K562 (cell line): ENCODE results near the gene TTC6. TPM values are rescaled to one million over a fixed set of nuclear protein-coding genes. Genes with fewer than 3 reads are reported as not detected.

Experiments
- ATAC-seq: fragments of 200-7000 bp; cut with Tn5 transposase; 3 replicates; pipeline ENCODE4 v1.9.1; 2020; ENCODE audit warnings: moderate library complexity
- BruUV-seq: library from RNA; stranded (reverse); fragments of 400-500 nt; replicated peaks from 2 replicates; lab custom pipeline; 2021; lab: Mats Ljungman, UMichigan
- CTCF ChIA-PET: fragments of 300-600 bp; formaldehyde crosslinking; extraction: SDS; loops from one replicate; lab custom pipeline; 2021; ENCODE audit warnings: low intra/inter-chr PET ratio; lab: Yijun Ruan, JAX
- POLR2A ChIA-PET: fragments of 300-600, 350-650 bp; sonication (Branson Sonifier 250); formaldehyde crosslinking; extraction: SDS; loops from one replicate; lab custom pipeline; 2021; ENCODE audit warnings: antibody characterized with exemption, inconsistent platforms; lab: Yijun Ruan, JAX
- DNase-seq, 4 experiments: peaks; one replicate each; pipeline versions ENCODE4 v3.0.0 to v3.0.0-alpha.2; 2011 to 2018; ENCODE audit warnings: low spot score in 3 of 4, mixed read lengths in 3 of 4; ENCODE audit errors: extremely low read depth in 1 of 4
- FAIRE-seq: peaks from 2 replicates; lab custom pipeline; 2011; peaks lifted over from hg19 to GRCh38; lab: Jason Lieb, UNC
- H2AFZ ChIP-seq: 2 replicates; pipeline ENCODE4 v1.6.0; 2011; ENCODE audit warnings: low read depth, low read length, control low read depth, inconsistent platforms
- H3K27ac ChIP-seq: fragments of 200-600 bp; 3 replicates; pipeline ENCODE4 v1.8.0; 2011; ENCODE audit warnings: low read depth, mild to moderate bottlenecking, control low read depth, inconsistent platforms, low read length, moderate library complexity, mixed read lengths; ENCODE audit errors: extremely low read depth
- H3K27me3 ChIP-seq, 2 experiments: fragments of 300-600 bp in 1 of 2; 2 replicates in 1 of 2; 3 replicates in 1 of 2; pipeline versions ENCODE4 v1.6.0 to v1.8.0; 2011; ENCODE audit warnings: inconsistent platforms in 2 of 2, low read length in 2 of 2, mild to moderate bottlenecking in 1 of 2, mixed read lengths in 1 of 2, moderate library complexity in 1 of 2; ENCODE audit not compliant: control insufficient read depth in 2 of 2, insufficient read depth in 2 of 2
- H3K36me3 ChIP-seq: fragments of 300-600 bp; 3 replicates; pipeline ENCODE4 v1.8.0; 2011; ENCODE audit warnings: mild to moderate bottlenecking, low read length, inconsistent platforms; ENCODE audit not compliant: control insufficient read depth, insufficient read depth
- H3K4me1 ChIP-seq, 2 experiments: fragments of 200-600 bp in 1 of 2; replicated peaks in 1 of 2; 2 replicates in 1 of 2; 3 replicates in 1 of 2; pipeline versions ENCODE4 v1.5.1 to v1.8.0; 2011; ENCODE audit warnings: inconsistent platforms in 2 of 2, low read length in 2 of 2, mild to moderate bottlenecking in 1 of 2, mixed read lengths in 1 of 2, moderate library complexity in 1 of 2; ENCODE audit not compliant: control insufficient read depth in 2 of 2, insufficient read depth in 2 of 2
- H3K4me2 ChIP-seq: 2 replicates; pipeline ENCODE4 v1.6.1; 2011; ENCODE audit warnings: low read length, control low read depth, inconsistent platforms, mixed read lengths; ENCODE audit not compliant: insufficient read depth
- H3K4me3 ChIP-seq: fragments of 200-600 bp; sonication (generic), shearing (Covaris generic); 2 replicates; pipeline ENCODE4 v1.5.1; 2016; ENCODE audit warnings: control low read depth, inconsistent platforms
- H3K79me2 ChIP-seq: fragments of 200-600 bp; 3 replicates; pipeline ENCODE4 v1.8.0; 2011; ENCODE audit warnings: low read length, inconsistent platforms; ENCODE audit not compliant: control insufficient read depth, insufficient read depth
- H3K9ac ChIP-seq, 2 experiments: 2 replicates each; pipeline versions ENCODE4 v1.6.0 to v1.6.1; 2011; ENCODE audit warnings: low read depth in 2 of 2, low read length in 2 of 2, control low read depth in 1 of 2, inconsistent platforms in 1 of 2, mild to moderate bottlenecking in 1 of 2, mixed read lengths in 1 of 2; ENCODE audit not compliant: insufficient read depth in 1 of 2
- H3K9me1 ChIP-seq: one replicate; pipeline ENCODE4 v1.6.0; 2011; ENCODE audit warnings: inconsistent platforms, mild to moderate bottlenecking, low read length, moderate library complexity; ENCODE audit not compliant: control insufficient read depth, insufficient read depth
- H3K9me3 ChIP-seq: replicated peaks from 2 replicates; pipeline ENCODE4 v1.5.1; 2011; ENCODE audit warnings: low read depth, low read length, inconsistent platforms; ENCODE audit not compliant: control insufficient read depth, insufficient read depth
- H4K20me1 ChIP-seq: replicated peaks from 2 replicates; pipeline ENCODE4 v1.6.1; 2011; ENCODE audit warnings: low read length, inconsistent platforms, mixed read lengths; ENCODE audit not compliant: control insufficient read depth, insufficient read depth
- BRD9 ChIP-seq: fragments of 450-650 bp; IDR thresholded peaks from 2 replicates; pipeline ENCODE4 v1.6.1; 2018; ENCODE audit warnings: low read depth; ENCODE audit not compliant: partially characterized antibody
- CBFA2T3 ChIP-seq: fragments of 450-650 bp; IDR thresholded peaks from 2 replicates; pipeline ENCODE4 v1.6.1; 2017
- CBX3 ChIP-seq, 2 experiments: IDR thresholded peaks; 1 replicate in 1 of 2; 2 replicates in 1 of 2; pipeline ENCODE4 v1.6.1; 2012; ENCODE audit warnings: inconsistent platforms in 2 of 2, low read length in 2 of 2, borderline replicate concordance in 1 of 2, control low read depth in 1 of 2
- ERF ChIP-seq: fragments of 450-650 bp; formaldehyde crosslinking; IDR thresholded peaks from 2 replicates; pipeline ENCODE4 v1.4.0; 2020; ENCODE audit warnings: mild to moderate bottlenecking, mixed read lengths
- ETV6 ChIP-seq, 3 experiments: fragments of 150-350 bp in 1 of 3; sonication (generic) in 1 of 3; formaldehyde crosslinking in 1 of 3; IDR thresholded peaks; 2 replicates each; pipeline versions ENCODE4 v1.6.1 to v1.8.0; 2014 to 2022; ENCODE audit warnings: borderline replicate concordance in 2 of 3, low read depth in 2 of 3, antibody characterized with exemption in 1 of 3, low read length in 1 of 3, mild to moderate bottlenecking in 1 of 3, missing genetic modification reagents in 1 of 3
- GABPB1 ChIP-seq: sonication (generic); formaldehyde crosslinking; IDR thresholded peaks from 2 replicates; pipeline ENCODE4 v1.8.0; 2022; ENCODE audit warnings: mild to moderate bottlenecking, missing genetic modification reagents
- HMGXB4 ChIP-seq: sonication (generic); formaldehyde crosslinking; IDR thresholded peaks from 2 replicates; pipeline ENCODE4 v1.8.1; 2023; ENCODE audit warnings: mild to moderate bottlenecking, missing genetic modification reagents
- MXI1 ChIP-seq: IDR thresholded peaks from 2 replicates; pipeline ENCODE4 v1.6.1; 2011; ENCODE audit warnings: low read depth, mild to moderate bottlenecking, improper control_type of control experiment, low read length
- POLR2B ChIP-seq: fragments of 450-650 bp; IDR thresholded peaks from 2 replicates; pipeline ENCODE4 v1.6.1; 2018; ENCODE audit warnings: low read depth; ENCODE audit not compliant: partially characterized antibody
- TARDBP ChIP-seq: fragments of 450-650 bp; IDR thresholded peaks from 2 replicates; pipeline ENCODE4 v1.6.1; 2016
- ZC3H4 ChIP-seq: sonication (generic); formaldehyde crosslinking; IDR thresholded peaks from 2 replicates; pipeline ENCODE4 v1.9.0; 2021; ENCODE audit warnings: missing genetic modification reagents, borderline replicate concordance
- ZNF197 ChIP-seq: fragments of 200-800 bp; sonication (Bioruptor generic); IDR thresholded peaks from 2 replicates; pipeline ENCODE4 v1.6.1; 2016; ENCODE audit warnings: low read depth, missing genetic modification characterization, missing compliant biosample characterization
- ZNF436 ChIP-seq: fragments of 250-450, 450-650 bp; sonication (Bioruptor Pico); formaldehyde crosslinking; IDR thresholded peaks from 2 replicates; pipeline ENCODE4 v1.7.0; 2020; ENCODE audit warnings: mild to moderate bottlenecking
- WGBS: fragments of 100-300 bp; shearing (Covaris generic); methylation state at CpG from one replicate; pipeline ENCODE4 v1.1.6; 2016; ENCODE audit warnings: low coverage, mixed read lengths; ENCODE audit not compliant: insufficient coverage; ENCODE audit errors: missing lambda C conversion rate; 5-methylcytosine and 5-hydroxymethylcytosine counted together
- in situ Hi-C: fragments of 300-500 bp; cut with MboI; formaldehyde crosslinking; loops from 4 replicates; pipeline ENCODE4 v1.15.0; 2018; ENCODE audit warnings: inconsistent platforms, mixed read lengths
- intact Hi-C: fragments of 100-400 bp; cut with micrococcal nuclease; formaldehyde crosslinking; loops from 2 replicates; pipeline ENCODE4 v1.14.2; 2022
- polyA plus RNA-seq, 8 experiments: library from polyadenylated mRNA; depleted of rRNA in 4 of 8; stranded (reverse) in 5 of 8; unstranded in 3 of 8; fragments of >200 nt; fragmentation: Nextera tagmentation in 2 of 8; fragmentation: Illumina TruSeq in 1 of 8; extraction: Ambion mirVana in 2 of 8; extraction: Trizol in 1 of 8; gene quantifications; 2 replicates each; pipeline versions ENCODE4 v1.2.1 to v1.2.3, GENCODE V29; 2011 to 2014; ENCODE audit warnings: inconsistent platforms in 1 of 8, missing spikeins in 1 of 8
- total RNA-seq, 7 experiments: library from RNA; depleted of rRNA in 6 of 7; stranded (reverse); fragments of >200 nt in 6 of 7; fragmentation: Illumina TruSeq in 2 of 7; extraction: Trizol in 2 of 7; gene quantifications; 2 replicates each; pipeline versions ENCODE4 v1.2.1 to v1.2.3, GENCODE V29; 2011 to 2021; ENCODE audit warnings: low replicate concordance in 1 of 7

TTC6 gene
- total and polyA plus RNA-seq, 9 of the 15 experiments (the other 6 are each of a cell fraction or from before 2014, with no cell fraction given) = 0.04 to 0.23 (median 0.08) TPM; not detected in 5

- Histone ChIP-seq H3K9me3 (no peaks in the 10 kb centered on the region; the same call in 1 of the 2 replicates), H3K4me2 (no peak overlapping the region), H3K36me3 (no peaks in the 10 kb centered on the region), H3K9ac (peak overlapping the region in 1 of 2 experiments; percentile 55; a peak in 1 of 4 replicates), H3K4me3 (no peak overlapping the region), H2AFZ (peak overlapping the region; percentile 89), H3K4me1 (peaks cover 3 to 28% of the 10 kb centered on the region in 2 experiments; a peak in 4 of 5 replicates), H3K79me2 (peaks cover 2% of the 10 kb centered on the region; the same call in 2 of the 3 replicates), H3K27ac (no peak overlapping the region; the same call in 2 of the 3 replicates), H4K20me1 (no peaks in the 10 kb centered on the region), H3K9me1 (no peaks in the 10 kb centered on the region), H3K27me3 (peaks cover 2 to 11% of the 10 kb centered on the region in 2 experiments; a peak in 3 of 5 replicates)
- CTCF ChIA-PET = no interaction called here
- 74% methylated on average over 7 of the region's 7 CpGs for WGBS
- intact Hi-C loops (no loop called here), in situ Hi-C loops (loop anchor here (25.0 kb wide), 1 partner anchor 335 kb away; no protein-coding TSS in a partner anchor)
- no TSS peak for BruUV-seq
- POLR2A ChIA-PET = interaction anchor here (0.7 kb wide), 1 partner anchor 46 kb away, joined by 3 read pairs; no protein-coding TSS in a partner anchor
- ATAC-seq (no peak), FAIRE-seq (no peak), DNase-seq (no peak)
- TF ChIP-seq CBFA2T3 (no peak), BRD9 (no peak)
Measured at GRCh38 chr14:37596790-37597472, 1.5 kb downstream of the TTC6 start.

GRCh38 chr14:37597538-37597913 lies 2.1 kb downstream of the TTC6 start:
- no peak for ATAC-seq
- Histone ChIP-seq H3K27me3 (peaks cover 6 to 17% of the 10 kb centered on the region in 2 experiments; a peak in 4 of 5 replicates), H2AFZ (no peak overlapping the region), H3K4me2 (no peak overlapping the region), H3K4me3 (no peak overlapping the region), H3K36me3 (no peaks in the 10 kb centered on the region), H3K9ac (no peak overlapping the region), H4K20me1 (no peaks in the 10 kb centered on the region), H3K79me2 (peaks cover 2% of the 10 kb centered on the region; the same call in 2 of the 3 replicates), H3K27ac (no peak overlapping the region), H3K9me1 (no peaks in the 10 kb centered on the region), H3K4me1 (peaks cover 3 to 29% of the 10 kb centered on the region in 2 experiments; a peak in 4 of 5 replicates), H3K9me3 (no peaks in the 10 kb centered on the region; the same call in 1 of the 2 replicates)
- intact Hi-C loops = no loop called here
- no peak for DNase-seq
- WGBS = 96% methylated on average over 10 of the region's 20 CpGs
- BruUV-seq = no TSS peak
- POLR2A ChIA-PET = interaction anchor here (0.6 kb wide), 1 partner anchor 75 kb away, joined by 4 read pairs; no protein-coding TSS in a partner anchor
- FAIRE-seq = no peak
- CTCF ChIA-PET = no interaction called here
- in situ Hi-C loops = loop anchor here (25.0 kb wide), 1 partner anchor 335 kb away; no protein-coding TSS in a partner anchor
- no peak for TF ChIP-seq HMGXB4
- no peak for TF ChIP-seq POLR2B
- no peak for TF ChIP-seq TARDBP
- no peak for TF ChIP-seq ZC3H4 (CRISPR knock-in tag)
- TF ChIP-seq ZNF197 = no peak
- no peak for TF ChIP-seq MXI1
- TF ChIP-seq ZNF436 (CRISPR knock-in tag) = no peak
- TF ChIP-seq CBX3 (IDR thresholded peaks at IDR 0.05; ENCODE audit: borderline replicate concordance in 1 of 2, low read length in 2 of 2) = no peak
- no peak for TF ChIP-seq ERF (CRISPR knock-in tag)
- no peak for TF ChIP-seq ETV6 (IDR thresholded peaks at IDR 0.05; ENCODE audit: borderline replicate concordance in 1 of 2, low read depth in 2 of 2, low read length in 1 of 2)
- TF ChIP-seq ETV6 (CRISPR knock-in tag; IDR thresholded peaks at IDR 0.05; ENCODE audit: borderline replicate concordance) = no peak
- no peak for TF ChIP-seq GABPB1
